IMR-90 (cell line): ENCODE measurements around the gene XPR1. TPM values are rescaled to one million over a fixed set of nuclear protein-coding genes. Genes with fewer than 3 reads are reported as not detected.

Experiments
- ATAC-seq: fragments of 200-7000 bp; cut with Tn5 transposase; 2 replicates; pipeline ENCODE4 v1.9.1; 2020; ENCODE audit warnings: low read depth, mild to moderate bottlenecking, moderate library complexity
- BruUV-seq: library from RNA; stranded (reverse); fragments of 400-500 nt; replicated peaks from 2 replicates; lab custom pipeline; 2021; lab: Mats Ljungman, UMichigan
- CTCF ChIA-PET: fragments of 300-600 bp; formaldehyde crosslinking; extraction: SDS; loops from one replicate; lab custom pipeline; 2021; ENCODE audit warnings: antibody characterized with exemption; lab: Yijun Ruan, JAX
- POLR2A ChIA-PET: fragments of 300-600 bp; sonication (Branson Sonifier 250); formaldehyde crosslinking; loops from one replicate; lab custom pipeline; 2022; ENCODE audit warnings: antibody characterized with exemption; ENCODE audit not compliant: unreplicated experiment; lab: Charles Lee
- DNase-seq: peaks from one replicate; pipeline ENCODE4 v3.0.0; 2013
- H2AFZ ChIP-seq: replicated peaks from 2 replicates; pipeline ENCODE3; 2013; ENCODE audit warnings: low read length, mild to moderate bottlenecking; ENCODE audit not compliant: poor library complexity
- H2AK5ac ChIP-seq: 2 replicates; pipeline ENCODE4 v1.6.1; 2013; ENCODE audit warnings: low read depth, low read length, inconsistent platforms
- H2AK9ac ChIP-seq: replicated peaks from 2 replicates; pipeline ENCODE3; 2013; ENCODE audit warnings: mild to moderate bottlenecking, low read depth, low read length, moderate library complexity; ENCODE audit not compliant: poor library complexity
- H2BK120ac ChIP-seq: 2 replicates; pipeline ENCODE4 v1.6.1; 2013; ENCODE audit warnings: low read depth, low read length, inconsistent platforms
- H2BK15ac ChIP-seq: 3 replicates; pipeline ENCODE4 v1.6.1; 2013; ENCODE audit warnings: low read depth, low read length, inconsistent platforms
- H2BK20ac ChIP-seq: 2 replicates; pipeline ENCODE4 v1.6.1; 2013; ENCODE audit warnings: low read depth, mild to moderate bottlenecking, inconsistent platforms, low read length, moderate library complexity
- H2BK5ac ChIP-seq: 2 replicates; pipeline ENCODE4 v1.6.1; 2013; ENCODE audit warnings: mild to moderate bottlenecking, low read depth, low read length, inconsistent platforms; ENCODE audit not compliant: poor library complexity, severe bottlenecking
- H3K14ac ChIP-seq: replicated peaks from 2 replicates; pipeline ENCODE4 v1.6.1; 2013; ENCODE audit warnings: low read depth, low read length, inconsistent platforms
- H3K18ac ChIP-seq: 2 replicates; pipeline ENCODE4 v1.6.1; 2013; ENCODE audit warnings: low read depth, low read length, control low read depth
- H3K23ac ChIP-seq: 2 replicates; pipeline ENCODE4 v1.6.1; 2013; ENCODE audit warnings: low read depth, low read length, inconsistent platforms
- H3K27ac ChIP-seq: 2 replicates; pipeline ENCODE4 v1.5.1; 2013; ENCODE audit warnings: mild to moderate bottlenecking, control low read depth, low read length; ENCODE audit not compliant: insufficient read depth
- H3K27me3 ChIP-seq: 2 replicates; pipeline ENCODE4 v1.6.1; 2013; ENCODE audit warnings: low read length; ENCODE audit not compliant: control insufficient read depth, insufficient read depth
- H3K36me3 ChIP-seq: 2 replicates; pipeline ENCODE4 v1.6.1; 2013; ENCODE audit warnings: low read length, mixed read lengths; ENCODE audit not compliant: control insufficient read depth, insufficient read depth
- H3K4ac ChIP-seq: 2 replicates; pipeline ENCODE4 v1.6.1; 2013; ENCODE audit warnings: low read depth, low read length, inconsistent platforms
- H3K4me1 ChIP-seq: 2 replicates; pipeline ENCODE4 v1.6.1; 2013; ENCODE audit warnings: low read length, mixed read lengths; ENCODE audit not compliant: control insufficient read depth, insufficient read depth
- H3K4me2 ChIP-seq: 2 replicates; pipeline ENCODE4 v1.6.1; 2013; ENCODE audit warnings: low read depth, mild to moderate bottlenecking, control low read depth, low read length, moderate library complexity
- H3K4me3 ChIP-seq: 2 replicates; pipeline ENCODE4 v1.5.1; 2013; ENCODE audit warnings: low read depth, mild to moderate bottlenecking, control low read depth, low read length, moderate library complexity; ENCODE audit not compliant: insufficient read depth
- H3K56ac ChIP-seq: 2 replicates; pipeline ENCODE4 v1.6.1; 2013; ENCODE audit warnings: low read length, inconsistent platforms; ENCODE audit not compliant: insufficient read depth; ENCODE audit errors: extremely low read depth
- H3K79me1 ChIP-seq, 2 experiments: 2 replicates each; pipeline ENCODE4 v1.6.1; 2013; ENCODE audit warnings: low read length in 2 of 2, inconsistent platforms in 1 of 2, low read depth in 1 of 2
- H3K9ac ChIP-seq: 2 replicates; pipeline ENCODE4 v1.6.1; 2013; ENCODE audit warnings: low read depth, low read length, control low read depth
- H3K9me1 ChIP-seq: 2 replicates; pipeline ENCODE4 v1.6.1; 2013; ENCODE audit warnings: low read length, inconsistent platforms; ENCODE audit not compliant: insufficient read depth
- H3K9me3 ChIP-seq: 2 replicates; pipeline ENCODE4 v1.6.1; 2013; ENCODE audit warnings: low read length; ENCODE audit not compliant: control insufficient read depth, insufficient read depth
- H4K20me1 ChIP-seq: 2 replicates; pipeline ENCODE4 v1.6.1; 2013; ENCODE audit warnings: low read length, inconsistent platforms; ENCODE audit not compliant: insufficient read depth
- H4K5ac ChIP-seq: 2 replicates; pipeline ENCODE4 v1.6.1; 2013; ENCODE audit warnings: mild to moderate bottlenecking, low read depth, low read length, control low read depth
- H4K8ac ChIP-seq, 2 experiments: 2 replicates each; pipeline ENCODE4 v1.6.1; 2013; ENCODE audit warnings: low read depth in 2 of 2, low read length in 2 of 2, control low read depth in 1 of 2, inconsistent platforms in 1 of 2
- H4K91ac ChIP-seq: 2 replicates; pipeline ENCODE4 v1.6.1; 2013; ENCODE audit warnings: low read depth, low read length, inconsistent platforms; ENCODE audit not compliant: insufficient read depth
- BHLHE40 ChIP-seq: fragments of 150-350 bp; IDR thresholded peaks from 2 replicates; pipeline ENCODE4 v1.6.1; 2016; ENCODE audit warnings: mild to moderate bottlenecking, low read depth, low read length
- CEBPB ChIP-seq: IDR thresholded peaks from 2 replicates; pipeline ENCODE4 v1.6.1; 2012; ENCODE audit warnings: low read depth, low read length, improper control_type of control experiment
- CHD1 ChIP-seq: IDR thresholded peaks from 2 replicates; pipeline ENCODE4 v1.6.1; 2012; ENCODE audit warnings: low read depth, low read length, improper control_type of control experiment
- FOS ChIP-seq: fragments of 150-350 bp; IDR thresholded peaks from 2 replicates; pipeline ENCODE4 v1.6.1; 2016; ENCODE audit warnings: low read depth, low read length
- MAFK ChIP-seq: IDR thresholded peaks from 2 replicates; pipeline ENCODE4 v1.6.1; 2012; ENCODE audit warnings: low read depth, low read length, improper control_type of control experiment
- MAZ ChIP-seq: IDR thresholded peaks from 2 replicates; pipeline ENCODE4 v1.6.1; 2012; ENCODE audit warnings: low read depth, mild to moderate bottlenecking, low read length, improper control_type of control experiment, moderate library complexity, borderline replicate concordance
- MXI1 ChIP-seq: IDR thresholded peaks from 2 replicates; pipeline ENCODE4 v1.6.1; 2012; ENCODE audit warnings: low read depth, mild to moderate bottlenecking, low read length, moderate library complexity, borderline replicate concordance
- NFE2L2 ChIP-seq: fragments of 150-350 bp; IDR thresholded peaks from 2 replicates; pipeline ENCODE4 v1.6.1; 2016; ENCODE audit warnings: low read depth, mild to moderate bottlenecking, low read length
- POLR2A ChIP-seq: IDR thresholded peaks from 2 replicates; pipeline ENCODE4 v1.6.1; 2012; ENCODE audit warnings: mild to moderate bottlenecking, low read depth, low read length
- RAD21 ChIP-seq: IDR thresholded peaks from 2 replicates; pipeline ENCODE4 v1.6.1; 2012; ENCODE audit warnings: low read length, improper control_type of control experiment
- RCOR1 ChIP-seq: IDR thresholded peaks from 2 replicates; pipeline ENCODE4 v1.6.1; 2012; ENCODE audit warnings: mild to moderate bottlenecking, low read length, improper control_type of control experiment; ENCODE audit not compliant: insufficient replicate concordance
- RFX5 ChIP-seq: IDR thresholded peaks from 2 replicates; pipeline ENCODE4 v1.8.0; 2012; ENCODE audit warnings: low read depth, mild to moderate bottlenecking, low read length, moderate library complexity
- SMC3 ChIP-seq: fragments of 150-350 bp; IDR thresholded peaks from 2 replicates; pipeline ENCODE4 v1.6.1; 2016; ENCODE audit warnings: low read depth, mild to moderate bottlenecking, antibody characterized with exemption, low read length, moderate library complexity
- WGBS, 2 experiments: methylation state at CpG; one replicate each; pipeline versions ENCODE4 v1.1.5 to v1.1.7; 2013; ENCODE audit warnings: missing lambda C conversion rate in 2 of 2; ENCODE audit not compliant: insufficient read length in 1 of 2; ENCODE audit errors: extremely low coverage in 2 of 2; 5-methylcytosine and 5-hydroxymethylcytosine counted together
- dilution Hi-C: fragments of 300-500 bp; cut with HindIII; formaldehyde crosslinking; loops from one replicate; pipeline ENCODE4 v1.14.3; 2018; ENCODE audit warnings: low sequenced_read_pairs; ENCODE audit not compliant: unreplicated experiment
- in situ Hi-C: fragments of 300-500 bp; cut with MboI; formaldehyde crosslinking; loops from 3 replicates; pipeline ENCODE4 v1.14.3; 2019; ENCODE audit warnings: low sequenced_read_pairs, inconsistent platforms, mixed read lengths
- intact Hi-C: fragments of 100-400 bp; cut with micrococcal nuclease; formaldehyde crosslinking; loops from 2 replicates; pipeline ENCODE4 v1.10.0; 2022
- polyA plus RNA-seq, 3 experiments: library from polyadenylated mRNA; depleted of rRNA; stranded (reverse); fragments of >200 nt; gene quantifications; 2 replicates each; pipeline ENCODE4 v1.2.3, GENCODE V29; 2012; ENCODE audit warnings: low replicate concordance in 1 of 3
- total RNA-seq: library from RNA; depleted of rRNA; stranded (reverse); fragments of >200 nt; gene quantifications from 2 replicates; pipeline ENCODE4 v1.2.3, GENCODE V29; 2012
- TF ChIP-seq, protein P1 (sequence below): fragments of 150-350 bp; IDR thresholded peaks from 2 replicates; pipeline ENCODE4 v1.6.1; 2016; ENCODE audit warnings: low read depth, mild to moderate bottlenecking, low read length, moderate library complexity, borderline replicate concordance
- TF ChIP-seq, protein P2 (sequence below): conservative IDR thresholded peaks from 2 replicates; pipeline ENCODE4 v1.5.1; 2012; ENCODE audit warnings: mild to moderate bottlenecking, low read depth, low read length, improper control_type of control experiment
- TF ChIP-seq, protein P3 (sequence below): fragments of 150-350 bp; IDR thresholded peaks from 2 replicates; pipeline ENCODE4 v1.6.1; 2017; ENCODE audit warnings: mild to moderate bottlenecking, antibody characterized with exemption, low read length, low read depth

XPR1 gene
- total and polyA plus RNA-seq, 2 of the 4 experiments (the other 2 are of a cell fraction) = 11.8 to 25.1 TPM

DNA sequence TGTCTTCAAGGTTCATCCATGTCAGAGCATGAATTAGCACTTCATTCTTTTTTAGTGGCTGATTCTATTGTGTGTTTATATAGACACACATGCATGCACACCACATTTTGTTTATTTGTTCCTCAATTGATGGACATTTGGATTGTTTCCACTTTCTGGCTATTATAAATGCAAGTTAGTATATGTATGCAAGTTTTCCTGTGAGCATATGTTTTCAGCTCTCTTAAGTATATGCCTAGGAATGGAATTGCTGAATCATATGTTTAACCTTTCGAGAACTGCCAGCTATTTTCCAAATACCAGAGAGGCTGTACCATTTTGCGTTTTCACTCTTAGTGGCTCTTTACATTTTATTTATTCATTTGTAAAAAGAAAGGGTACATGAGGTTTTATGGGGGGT lies 171.0 kb downstream of the XPR1 start:
- no peak for ATAC-seq
- H4K91ac ChIP-seq = no peak overlapping the region
- H2BK15ac ChIP-seq = no peak overlapping the region
- dilution Hi-C loops (no loop called here), intact Hi-C loops (no loop called here), in situ Hi-C loops (no loop called here)
- H3K9ac ChIP-seq = no peak overlapping the region
- H2BK5ac ChIP-seq = no peak overlapping the region
- TF ChIP-seq RAD21 (no peak), MXI1 (no peak), RFX5 (no peak), FOS (no peak), CHD1 (no peak), RCOR1 (no peak), NFE2L2 (no peak), POLR2A (no peak), SMC3 (no peak), CEBPB (no peak), MAFK (no peak), BHLHE40 (no peak), MAZ (no peak)
- TF ChIP-seq, protein P1, sequence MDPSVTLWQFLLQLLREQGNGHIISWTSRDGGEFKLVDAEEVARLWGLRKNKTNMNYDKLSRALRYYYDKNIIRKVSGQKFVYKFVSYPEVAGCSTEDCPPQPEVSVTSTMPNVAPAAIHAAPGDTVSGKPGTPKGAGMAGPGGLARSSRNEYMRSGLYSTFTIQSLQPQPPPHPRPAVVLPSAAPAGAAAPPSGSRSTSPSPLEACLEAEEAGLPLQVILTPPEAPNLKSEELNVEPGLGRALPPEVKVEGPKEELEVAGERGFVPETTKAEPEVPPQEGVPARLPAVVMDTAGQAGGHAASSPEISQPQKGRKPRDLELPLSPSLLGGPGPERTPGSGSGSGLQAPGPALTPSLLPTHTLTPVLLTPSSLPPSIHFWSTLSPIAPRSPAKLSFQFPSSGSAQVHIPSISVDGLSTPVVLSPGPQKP = no peak
- TF ChIP-seq, protein P2, sequence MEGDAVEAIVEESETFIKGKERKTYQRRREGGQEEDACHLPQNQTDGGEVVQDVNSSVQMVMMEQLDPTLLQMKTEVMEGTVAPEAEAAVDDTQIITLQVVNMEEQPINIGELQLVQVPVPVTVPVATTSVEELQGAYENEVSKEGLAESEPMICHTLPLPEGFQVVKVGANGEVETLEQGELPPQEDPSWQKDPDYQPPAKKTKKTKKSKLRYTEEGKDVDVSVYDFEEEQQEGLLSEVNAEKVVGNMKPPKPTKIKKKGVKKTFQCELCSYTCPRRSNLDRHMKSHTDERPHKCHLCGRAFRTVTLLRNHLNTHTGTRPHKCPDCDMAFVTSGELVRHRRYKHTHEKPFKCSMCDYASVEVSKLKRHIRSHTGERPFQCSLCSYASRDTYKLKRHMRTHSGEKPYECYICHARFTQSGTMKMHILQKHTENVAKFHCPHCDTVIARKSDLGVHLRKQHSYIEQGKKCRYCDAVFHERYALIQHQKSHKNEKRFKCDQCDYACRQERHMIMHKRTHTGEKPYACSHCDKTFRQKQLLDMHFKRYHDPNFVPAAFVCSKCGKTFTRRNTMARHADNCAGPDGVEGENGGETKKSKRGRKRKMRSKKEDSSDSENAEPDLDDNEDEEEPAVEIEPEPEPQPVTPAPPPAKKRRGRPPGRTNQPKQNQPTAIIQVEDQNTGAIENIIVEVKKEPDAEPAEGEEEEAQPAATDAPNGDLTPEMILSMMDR = no peak
- TF ChIP-seq, protein P3, sequence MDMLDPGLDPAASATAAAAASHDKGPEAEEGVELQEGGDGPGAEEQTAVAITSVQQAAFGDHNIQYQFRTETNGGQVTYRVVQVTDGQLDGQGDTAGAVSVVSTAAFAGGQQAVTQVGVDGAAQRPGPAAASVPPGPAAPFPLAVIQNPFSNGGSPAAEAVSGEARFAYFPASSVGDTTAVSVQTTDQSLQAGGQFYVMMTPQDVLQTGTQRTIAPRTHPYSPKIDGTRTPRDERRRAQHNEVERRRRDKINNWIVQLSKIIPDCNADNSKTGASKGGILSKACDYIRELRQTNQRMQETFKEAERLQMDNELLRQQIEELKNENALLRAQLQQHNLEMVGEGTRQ = no peak
- no peaks in the 10 kb centered on the region for H3K36me3 ChIP-seq
- no peak for DNase-seq
- peaks cover 2% of the 10 kb centered on the region for H3K9me1 ChIP-seq
- H2AK9ac ChIP-seq = no peak overlapping the region
- no peak overlapping the region for H3K4ac ChIP-seq
- no peak overlapping the region for H3K4me3 ChIP-seq
- ChIA-PET POLR2A (no interaction called here), CTCF (no interaction called here)
- H3K18ac ChIP-seq = no peak overlapping the region
- no peak overlapping the region for H3K56ac ChIP-seq
- H3K14ac ChIP-seq = no peak overlapping the region
- no peak overlapping the region for H4K5ac ChIP-seq
- no peak overlapping the region for H2BK120ac ChIP-seq
- no TSS peak for BruUV-seq
- H3K27ac ChIP-seq = no peak overlapping the region
- no peak overlapping the region for H3K23ac ChIP-seq
- no peaks in the 10 kb centered on the region for H3K9me3 ChIP-seq
- WGBS, 2 experiments = no CpG with 5 or more reads among the region's 2 CpGs
- H3K4me2 ChIP-seq = no peak overlapping the region
- no peak overlapping the region for H2AK5ac ChIP-seq
- no peaks in the 10 kb centered on the region for H3K27me3 ChIP-seq
- no peak overlapping the region for H2BK20ac ChIP-seq
- no peaks in the 10 kb centered on the region for H3K4me1 ChIP-seq
- H2AFZ ChIP-seq = no peak overlapping the region
- H3K79me1 ChIP-seq = peaks cover 0 to 9% of the 10 kb centered on the region in 2 experiments; a peak in 3 of 4 replicates
- no peak overlapping the region for H4K8ac ChIP-seq
- H4K20me1 ChIP-seq = no peaks in the 10 kb centered on the region
